Measurements from ENCODE around the gene TXNDC2. TPM values are rescaled to one million over a fixed set of nuclear protein-coding genes. Genes with fewer than 3 reads are reported as not detected.

The TXNDC2 gene
- polyA plus RNA-seq (2013, experiment 1 of 2): 0.11 TPM
- 0.32 TPM for polyA plus RNA-seq (2013, experiment 2 of 2)

DNA sequence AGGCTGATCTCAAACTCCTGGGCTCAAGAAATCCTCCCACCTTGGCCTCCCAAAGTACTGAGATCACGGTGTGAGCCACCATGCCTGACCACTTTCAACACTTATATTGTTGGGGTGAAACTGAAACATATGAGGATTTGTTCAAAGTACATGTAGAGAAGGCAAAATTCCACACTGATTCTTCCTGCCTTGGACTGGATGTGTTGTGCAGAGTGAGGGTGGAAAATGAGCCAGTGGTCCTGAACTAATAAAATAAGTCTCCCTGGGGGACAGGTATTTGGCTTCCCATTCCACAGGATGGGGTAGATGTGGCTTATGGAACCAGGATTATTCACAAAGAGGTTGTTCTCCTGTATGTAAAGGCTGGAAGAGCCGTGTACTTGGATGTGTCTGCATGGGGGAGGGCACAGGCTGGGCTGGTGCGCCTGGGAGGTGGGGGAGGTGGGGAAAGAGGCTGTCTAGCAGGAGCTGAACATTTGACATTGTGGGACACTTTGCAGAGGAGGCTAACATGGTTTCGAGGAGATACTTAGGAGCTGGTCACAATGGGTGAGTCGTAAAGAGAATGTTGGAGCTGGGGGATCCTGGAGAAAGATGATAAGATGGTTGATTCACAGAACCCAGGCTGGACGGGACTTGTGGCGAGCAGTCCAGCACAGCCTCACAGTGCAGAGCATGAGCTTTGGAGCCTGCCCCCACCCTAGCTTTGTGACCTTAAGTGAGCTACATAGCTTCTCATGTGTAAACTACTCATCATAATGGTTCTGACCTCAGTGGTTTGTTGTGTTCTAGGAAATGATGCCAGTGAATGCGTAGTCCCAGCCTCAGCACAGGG, at the start of gene TXNDC2:
TXNDC2 (plus strand) TSS at position 804 of the 835 bp plus-strand sequence. CDS start 708 bp downstream, outside the sequence.
- Histone ChIP-seq H3K79me1 (ENCODE audit: low read length) (no peaks in the 10 kb centered on the region), H3K4me1 (ENCODE audit: control insufficient read depth, low read depth, low read length) (no peaks in the 10 kb centered on the region), H3K9ac (ENCODE audit: low read length) (no peak within 1 kb of the TSS), H3K27ac (ENCODE audit: low read depth, low read length) (no peak within 1 kb of the TSS), H3K56ac (ENCODE audit: low read length) (no peak within 1 kb of the TSS), H3K18ac (ENCODE audit: low read length) (no peak within 1 kb of the TSS), H3K4me3 (ENCODE audit: low read length) (no peak within 1 kb of the TSS), H2BK120ac (ENCODE audit: low read depth, low read length) (no peak within 1 kb of the TSS), H4K5ac (ENCODE audit: low read length) (no peak within 1 kb of the TSS), H3K23ac (ENCODE audit: low read length) (no peak within 1 kb of the TSS), H2AK5ac (ENCODE audit: low read length) (no peak within 1 kb of the TSS), H3K79me2 (ENCODE audit: control insufficient read depth, insufficient read depth, low read length) (no peaks in the 10 kb centered on the region), H3K4me2 (ENCODE audit: low read length) (no peak within 1 kb of the TSS), H2BK15ac (replicated peaks; ENCODE audit: low read depth) (no peak within 1 kb of the TSS), H3K36me3 (ENCODE audit: control insufficient read depth, insufficient read depth, low read length) (no peaks in the 10 kb centered on the region), H3K27me3 (ENCODE audit: insufficient read depth, low read length, poor library complexity) (no peaks in the 10 kb centered on the region), H2BK5ac (ENCODE audit: low read length) (no peak within 1 kb of the TSS), H3K4ac (ENCODE audit: low read depth, low read length) (no peak within 1 kb of the TSS), H4K8ac (ENCODE audit: low read depth, low read length) (no peak within 1 kb of the TSS)
- WGBS (ENCODE audit: extremely low coverage, insufficient coverage, low lambda C conversion rate): no CpG with 5 or more reads among the region's 8 CpGs
- no peak for DNase-seq

DNA sequence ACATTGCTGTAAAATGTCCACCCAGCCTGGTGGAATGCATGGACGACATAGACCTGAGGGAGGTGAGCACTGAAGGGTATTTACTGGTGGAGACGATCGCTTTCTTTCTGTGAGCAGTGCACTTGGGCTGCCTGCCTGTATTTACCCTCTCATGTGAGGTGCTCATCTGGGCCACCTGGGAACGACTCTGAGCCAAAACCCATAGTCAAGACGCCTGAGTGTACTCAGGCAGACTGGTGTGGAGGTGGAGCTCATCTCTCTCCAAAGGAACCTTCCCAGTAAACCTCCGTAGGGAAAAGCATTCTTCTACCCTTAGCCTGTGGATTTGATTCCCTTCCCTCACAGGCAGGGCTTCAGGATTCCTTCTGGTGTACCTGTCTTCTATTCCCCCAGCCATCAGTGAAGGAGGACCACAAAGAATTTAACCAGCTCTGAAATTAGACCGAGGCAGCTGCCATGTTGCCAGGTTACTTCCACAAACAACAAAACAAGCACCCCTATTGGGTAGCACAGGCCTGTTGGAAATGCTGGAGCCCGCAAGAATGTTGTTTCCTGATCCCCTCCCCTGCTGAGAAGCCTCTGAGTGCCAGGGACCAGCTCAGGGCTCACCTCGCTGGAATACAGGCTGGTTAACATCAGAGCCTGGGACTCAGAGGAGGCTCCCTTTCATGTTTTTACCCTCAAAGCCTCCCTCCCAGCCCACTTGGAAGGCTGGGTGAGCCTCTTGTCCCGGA, 47.5 kb upstream of the TXNDC2 start:
- Histone ChIP-seq H2AK5ac (ENCODE audit: low read length) (no peak overlapping the region), H4K5ac (ENCODE audit: low read length) (no peak overlapping the region), H3K18ac (ENCODE audit: low read length) (no peak overlapping the region), H4K8ac (ENCODE audit: low read depth, low read length) (no peak overlapping the region), H3K27ac (ENCODE audit: low read depth, low read length) (no peak overlapping the region), H3K4me2 (ENCODE audit: low read length) (no peak overlapping the region), H3K4me3 (ENCODE audit: low read length) (no peak overlapping the region), H2BK120ac (ENCODE audit: low read depth, low read length) (no peak overlapping the region), H3K23ac (ENCODE audit: low read length) (no peak overlapping the region), H3K4ac (ENCODE audit: low read depth, low read length) (no peak overlapping the region), H3K36me3 (ENCODE audit: control insufficient read depth, insufficient read depth, low read length) (no peaks in the 10 kb centered on the region), H2BK5ac (ENCODE audit: low read length) (no peak overlapping the region), H3K4me1 (ENCODE audit: control insufficient read depth, low read depth, low read length) (peaks cover 4% of the 10 kb centered on the region), H2BK15ac (replicated peaks; ENCODE audit: low read depth) (no peak overlapping the region), H3K9ac (ENCODE audit: low read length) (no peak overlapping the region), H3K56ac (ENCODE audit: low read length) (no peak overlapping the region), H3K27me3 (ENCODE audit: insufficient read depth, low read length, poor library complexity) (no peaks in the 10 kb centered on the region), H3K79me2 (ENCODE audit: control insufficient read depth, insufficient read depth, low read length) (no peaks in the 10 kb centered on the region), H3K79me1 (ENCODE audit: low read length) (peaks cover 7% of the 10 kb centered on the region)
- no CpG with 5 or more reads among the region's 10 CpGs for WGBS (ENCODE audit: extremely low coverage, insufficient coverage, low lambda C conversion rate)
- DNase-seq: peak; percentile 99

DNA sequence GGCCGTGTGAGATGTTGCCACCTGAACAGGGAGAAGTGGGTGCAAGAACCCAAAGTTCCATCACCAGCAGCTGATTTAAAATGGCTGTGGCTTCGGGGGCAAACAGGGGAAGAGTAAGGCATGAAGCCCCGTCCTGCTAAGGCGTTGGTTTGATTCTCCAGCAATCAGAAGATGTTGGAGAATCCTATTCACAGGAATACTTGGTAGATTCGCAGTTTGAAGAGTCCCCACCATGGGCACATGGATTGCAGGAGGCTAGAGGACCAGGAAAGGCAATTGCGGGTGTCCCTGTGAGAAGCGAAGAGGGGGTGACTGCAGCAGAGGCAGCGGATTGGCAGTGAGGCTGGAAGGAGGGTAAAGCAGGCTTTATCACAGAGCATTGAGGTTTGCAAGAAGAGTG, 46.6 kb upstream of the TXNDC2 start:
- H3K36me3 ChIP-seq (ENCODE audit: control insufficient read depth, insufficient read depth, low read length): no peaks in the 10 kb centered on the region

DNA sequence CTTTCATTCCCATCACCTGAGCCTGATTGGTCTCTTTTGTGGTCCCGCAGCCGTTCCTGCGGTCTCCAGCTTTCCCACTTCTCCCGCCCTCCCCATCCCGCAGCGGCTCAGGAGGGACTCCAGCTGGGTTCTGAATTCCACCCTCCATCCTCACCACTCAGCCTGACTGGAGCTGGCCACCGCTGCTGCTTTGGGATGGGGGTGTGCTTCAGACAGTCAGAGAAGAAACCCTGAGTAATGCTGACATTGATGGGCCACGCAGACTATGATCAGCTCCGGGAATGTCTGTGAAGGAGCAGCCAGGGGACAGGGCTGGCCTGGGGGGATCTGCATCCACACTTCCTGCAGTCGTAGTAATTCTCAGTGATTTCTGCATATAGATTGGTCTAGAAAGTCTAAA, 45.9 kb upstream of the TXNDC2 start:
- Histone ChIP-seq H3K79me1 (ENCODE audit: low read length) (peaks cover 7% of the 10 kb centered on the region), H2BK15ac (replicated peaks; ENCODE audit: low read depth) (no peak overlapping the region), H4K5ac (ENCODE audit: low read length) (no peak overlapping the region), H3K23ac (ENCODE audit: low read length) (no peak overlapping the region), H3K4me1 (ENCODE audit: control insufficient read depth, low read depth, low read length) (peaks cover 4% of the 10 kb centered on the region), H3K4me3 (ENCODE audit: low read length) (no peak overlapping the region), H3K79me2 (ENCODE audit: control insufficient read depth, insufficient read depth, low read length) (no peaks in the 10 kb centered on the region), H3K18ac (ENCODE audit: low read length) (no peak overlapping the region), H4K8ac (ENCODE audit: low read depth, low read length) (no peak overlapping the region), H3K27ac (ENCODE audit: low read depth, low read length) (no peak overlapping the region), H3K36me3 (ENCODE audit: control insufficient read depth, insufficient read depth, low read length) (no peaks in the 10 kb centered on the region), H3K9ac (ENCODE audit: low read length) (no peak overlapping the region), H3K4ac (ENCODE audit: low read depth, low read length) (no peak overlapping the region), H3K27me3 (ENCODE audit: insufficient read depth, low read length, poor library complexity) (no peaks in the 10 kb centered on the region), H3K56ac (ENCODE audit: low read length) (no peak overlapping the region), H3K4me2 (ENCODE audit: low read length) (no peak overlapping the region), H2BK5ac (ENCODE audit: low read length) (no peak overlapping the region), H2AK5ac (ENCODE audit: low read length) (no peak overlapping the region), H2BK120ac (ENCODE audit: low read depth, low read length) (no peak overlapping the region)
- WGBS (ENCODE audit: extremely low coverage, insufficient coverage, low lambda C conversion rate): no CpG with 5 or more reads among the region's 10 CpGs
- peak; percentile 72 for DNase-seq

More for the DNA sequence above, 46.6 kb upstream of the TXNDC2 start:
- Histone ChIP-seq H3K4me3 (ENCODE audit: low read length) (no peak overlapping the region), H3K27me3 (ENCODE audit: insufficient read depth, low read length, poor library complexity) (no peaks in the 10 kb centered on the region), H3K4me2 (ENCODE audit: low read length) (no peak overlapping the region), H2BK5ac (ENCODE audit: low read length) (no peak overlapping the region), H3K4me1 (ENCODE audit: control insufficient read depth, low read depth, low read length) (peaks cover 4% of the 10 kb centered on the region), H2AK5ac (ENCODE audit: low read length) (no peak overlapping the region), H3K79me2 (ENCODE audit: control insufficient read depth, insufficient read depth, low read length) (no peaks in the 10 kb centered on the region), H3K23ac (ENCODE audit: low read length) (no peak overlapping the region), H2BK15ac (replicated peaks; ENCODE audit: low read depth) (no peak overlapping the region), H3K9ac (ENCODE audit: low read length) (no peak overlapping the region), H3K79me1 (ENCODE audit: low read length) (peaks cover 7% of the 10 kb centered on the region), H3K18ac (ENCODE audit: low read length) (no peak overlapping the region), H3K4ac (ENCODE audit: low read depth, low read length) (no peak overlapping the region), H2BK120ac (ENCODE audit: low read depth, low read length) (no peak overlapping the region), H4K8ac (ENCODE audit: low read depth, low read length) (no peak overlapping the region), H4K5ac (ENCODE audit: low read length) (no peak overlapping the region), H3K56ac (ENCODE audit: low read length) (no peak overlapping the region), H3K27ac (ENCODE audit: low read depth, low read length) (no peak overlapping the region)
- no peak for DNase-seq
- WGBS (ENCODE audit: extremely low coverage, insufficient coverage, low lambda C conversion rate): no CpG with 5 or more reads among the region's 8 CpGs

DNA sequence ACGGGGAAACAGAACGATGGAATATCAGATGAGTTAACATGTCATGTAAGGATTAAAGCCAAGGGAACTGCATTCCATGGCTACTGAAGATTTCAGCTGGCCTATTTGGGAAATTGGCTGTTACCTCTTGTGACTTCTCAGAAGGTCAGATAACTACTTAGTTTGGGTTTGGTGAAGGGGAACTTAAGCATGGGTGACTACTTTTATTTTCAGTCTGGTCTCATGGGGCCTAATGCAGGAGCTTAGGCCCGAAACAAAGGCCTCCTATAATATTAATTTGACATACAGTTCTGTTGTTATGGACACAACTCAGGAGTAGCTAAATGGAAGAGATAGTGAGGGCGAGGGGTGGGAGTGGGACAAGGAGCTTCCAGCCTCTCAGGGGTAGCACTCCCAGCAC, 44.0 kb upstream of the TXNDC2 start:
- Histone ChIP-seq H3K79me1 (ENCODE audit: low read length) (peaks cover 2% of the 10 kb centered on the region), H3K9ac (ENCODE audit: low read length) (no peak overlapping the region), H4K8ac (ENCODE audit: low read depth, low read length) (no peak overlapping the region), H3K56ac (ENCODE audit: low read length) (no peak overlapping the region), H2BK5ac (ENCODE audit: low read length) (no peak overlapping the region), H2AK5ac (ENCODE audit: low read length) (no peak overlapping the region), H4K5ac (ENCODE audit: low read length) (no peak overlapping the region), H3K4me1 (ENCODE audit: control insufficient read depth, low read depth, low read length) (no peaks in the 10 kb centered on the region), H3K27me3 (ENCODE audit: insufficient read depth, low read length, poor library complexity) (no peaks in the 10 kb centered on the region), H3K18ac (ENCODE audit: low read length) (no peak overlapping the region), H3K23ac (ENCODE audit: low read length) (no peak overlapping the region), H3K79me2 (ENCODE audit: control insufficient read depth, insufficient read depth, low read length) (no peaks in the 10 kb centered on the region), H3K4ac (ENCODE audit: low read depth, low read length) (no peak overlapping the region), H2BK120ac (ENCODE audit: low read depth, low read length) (no peak overlapping the region), H3K4me2 (ENCODE audit: low read length) (no peak overlapping the region), H3K36me3 (ENCODE audit: control insufficient read depth, insufficient read depth, low read length) (no peaks in the 10 kb centered on the region), H3K27ac (ENCODE audit: low read depth, low read length) (no peak overlapping the region), H2BK15ac (replicated peaks; ENCODE audit: low read depth) (no peak overlapping the region), H3K4me3 (ENCODE audit: low read length) (no peak overlapping the region)
- DNase-seq: no peak
- WGBS (ENCODE audit: extremely low coverage, insufficient coverage, low lambda C conversion rate): no CpG with 5 or more reads among the region's 4 CpGs

Measured in mesendoderm (in vitro differentiated cells).